GM12878 (cell line): ENCODE measurements around the gene HTRA3. TPM values are rescaled to one million over a fixed set of nuclear protein-coding genes. Genes with fewer than 3 reads are reported as not detected.

Experiments used
- ATAC-seq: fragments of 200-7000 bp; cut with Tn5 transposase; 3 replicates; pipeline ENCODE4 v1.9.1; 2020; ENCODE audit warnings: mild to moderate bottlenecking, moderate library complexity
- BruUV-seq: library from RNA; stranded (reverse); fragments of 400-500 nt; replicated peaks from 2 replicates; lab custom pipeline; 2021; lab: Mats Ljungman, UMichigan
- CTCF ChIA-PET: fragments of 300-600 bp; sonication (Branson Sonifier 250); formaldehyde crosslinking; extraction: SDS; loops from one replicate; lab custom pipeline; 2021; ENCODE audit warnings: inconsistent platforms; lab: Yijun Ruan, JAX
- POLR2A ChIA-PET: fragments of 350-600 bp; formaldehyde crosslinking; extraction: SDS; loops from one replicate; lab custom pipeline; 2021; ENCODE audit warnings: inconsistent platforms; lab: Charles Lee
- RAD21 ChIA-PET: fragments of 300-600 bp; sonication (Branson Sonifier 250); formaldehyde crosslinking; loops from one replicate; lab custom pipeline; 2023; ENCODE audit warnings: antibody characterized with exemption; ENCODE audit not compliant: unreplicated experiment; lab: Charles Lee
- SMC1A ChIA-PET: fragments of 300-600 bp; sonication (Branson Sonifier 250); formaldehyde crosslinking; loops from one replicate; lab custom pipeline; 2023; ENCODE audit not compliant: unreplicated experiment, uncharacterized antibody; lab: Charles Lee
- DNase-seq: peaks from one replicate; pipeline ENCODE4 v3.0.0-alpha.2; 2011; ENCODE audit warnings: low read depth, low spot score
- FAIRE-seq: peaks from 3 replicates; lab custom pipeline; 2011; peaks lifted over from hg19 to GRCh38; lab: Jason Lieb, UNC
- H2AFZ ChIP-seq: 2 replicates; pipeline ENCODE4 v1.6.0; 2011; ENCODE audit warnings: low read depth, low read length, control low read depth; ENCODE audit not compliant: control insufficient read depth
- H3K27ac ChIP-seq: 2 replicates; pipeline ENCODE4 v1.5.1; 2011; ENCODE audit warnings: control low read depth; ENCODE audit not compliant: control insufficient read depth, insufficient read depth
- H3K27me3 ChIP-seq, 2 experiments: replicated peaks in 1 of 2; 2 replicates each; pipeline versions ENCODE4 v1.6.0 to v1.6.1; 2011; ENCODE audit warnings: low read length in 1 of 2; ENCODE audit not compliant: control insufficient read depth in 2 of 2, insufficient read depth in 2 of 2
- H3K36me3 ChIP-seq, 2 experiments: 2 replicates each; pipeline ENCODE4 v1.5.1; 2011; ENCODE audit warnings: low read length in 1 of 2; ENCODE audit not compliant: control insufficient read depth in 2 of 2, insufficient read depth in 2 of 2
- H3K4me1 ChIP-seq: 2 replicates; pipeline ENCODE4 v1.6.1; 2011; ENCODE audit warnings: mild to moderate bottlenecking, low read length, moderate library complexity, mixed read lengths; ENCODE audit not compliant: control insufficient read depth, insufficient read depth
- H3K4me2 ChIP-seq: 2 replicates; pipeline ENCODE4 v1.6.0; 2011; ENCODE audit warnings: control low read depth; ENCODE audit not compliant: control insufficient read depth, insufficient read depth
- H3K4me3 ChIP-seq: fragments of 200-600 bp; sonication (generic); 2 replicates; pipeline ENCODE4 v1.5.1; 2016
- H3K79me2 ChIP-seq: 2 replicates; pipeline ENCODE4 v1.6.0; 2011; ENCODE audit warnings: low read length; ENCODE audit not compliant: control insufficient read depth, insufficient read depth
- H3K9ac ChIP-seq: 2 replicates; pipeline ENCODE4 v1.8.0; 2011; ENCODE audit warnings: low read length, control low read depth, mixed read lengths; ENCODE audit not compliant: control insufficient read depth, insufficient read depth
- H3K9me3 ChIP-seq: replicated peaks from 3 replicates; pipeline ENCODE4 v1.5.1; 2011; ENCODE audit warnings: mild to moderate bottlenecking, low read length; ENCODE audit not compliant: control insufficient read depth, insufficient read depth
- H4K20me1 ChIP-seq: 2 replicates; pipeline ENCODE4 v1.6.0; 2011; ENCODE audit not compliant: control insufficient read depth, insufficient read depth
- CHD2 ChIP-seq: IDR thresholded peaks from 2 replicates; pipeline ENCODE4 v1.6.1; 2011; ENCODE audit warnings: low read depth, low read length, improper control_type of control experiment, borderline replicate concordance
- PKNOX1 ChIP-seq: fragments of 450-650 bp; IDR thresholded peaks from 2 replicates; pipeline ENCODE4 v1.6.1; 2016; ENCODE audit warnings: mild to moderate bottlenecking
- POLR2AphosphoS2 ChIP-seq: IDR thresholded peaks from 2 replicates; pipeline ENCODE4 v1.6.1; 2011; ENCODE audit warnings: low read depth, mild to moderate bottlenecking, low read length, improper control_type of control experiment, moderate library complexity
- POLR2AphosphoS5 ChIP-seq: IDR thresholded peaks from 2 replicates; pipeline ENCODE4 v1.6.1; 2011; ENCODE audit warnings: mild to moderate bottlenecking, low read length, inconsistent platforms
- RBBP5 ChIP-seq: fragments of 200-600 bp; sonication (generic); conservative IDR thresholded peaks from 2 replicates; pipeline ENCODE4 v1.6.1; 2016
- ZNF687 ChIP-seq: fragments of 450-650 bp; IDR thresholded peaks from 2 replicates; pipeline ENCODE4 v1.6.1; 2017; ENCODE audit warnings: mild to moderate bottlenecking, moderate library complexity
- WGBS: methylation state at CpG from one replicate; pipeline ENCODE4 v1.1.6; 2016; ENCODE audit warnings: low lambda C conversion rate; ENCODE audit not compliant: insufficient replicate concordance, insufficient coverage; ENCODE audit errors: missing lambda C conversion rate; 5-methylcytosine and 5-hydroxymethylcytosine counted together
- in situ Hi-C: fragments of 300-500 bp; cut with MboI; formaldehyde crosslinking; loops from 9 replicates; pipeline ENCODE4 v1.14.3; 2018; ENCODE audit warnings: mixed read lengths
- intact Hi-C: fragments of 100-400 bp; cut with micrococcal nuclease; formaldehyde crosslinking; loops from one replicate; pipeline ENCODE4 v1.14.2; 2022; ENCODE audit not compliant: unreplicated experiment
- polyA plus RNA-seq, 11 experiments: library from polyadenylated mRNA; depleted of rRNA in 4 of 11; unstranded in 6 of 11; stranded (reverse) in 5 of 11; fragments of >200 nt; fragmentation: Nextera tagmentation in 4 of 11; fragmentation: Illumina TruSeq in 1 of 11; extraction: Ambion mirVana in 4 of 11; extraction: Trizol in 1 of 11; gene quantifications; 1 replicate in 1 of 11; 2 replicates in 10 of 11; pipeline versions ENCODE4 v1.2.1 to v1.2.3, GENCODE V29; 2011 to 2016; ENCODE audit warnings: inconsistent platforms in 2 of 11, missing spikeins in 2 of 11, low read depth in 1 of 11
- total RNA-seq, 4 experiments: library from RNA; depleted of rRNA in 3 of 4; stranded (reverse); fragments of >200 nt in 3 of 4; fragmentation: Illumina TruSeq in 1 of 4; extraction: Trizol in 1 of 4; gene quantifications; 2 replicates each; pipeline versions ENCODE4 v1.2.1 to v1.2.3, GENCODE V29; 2013 to 2021

Gene HTRA3
- total and polyA plus RNA-seq, 10 of the 15 experiments (the other 5 are each of a cell fraction or from before 2014, with no cell fraction given): 0.04 to 1.2 (median 0.08) TPM; not detected in 7

- in situ Hi-C loops: no loop called here
Observed at GRCh38 chr4:8289956-8290700, 20.6 kb downstream of the HTRA3 start.

More at GRCh38 chr4:8289956-8290700, 20.6 kb downstream of the HTRA3 start:
- ChIA-PET SMC1A (no interaction called here), POLR2A (no interaction called here), CTCF (interaction anchor here (1.3 kb wide), 1 partner anchor 50 kb away, joined by 3 read pairs; no protein-coding TSS in a partner anchor), RAD21 (no interaction called here)
- no peaks in the 10 kb centered on the region for H3K36me3 ChIP-seq
- H3K9ac ChIP-seq: no peak overlapping the region
- no peak overlapping the region for H3K4me3 ChIP-seq
- no peaks in the 10 kb centered on the region; a peak in 2 of 4 replicates for H3K27me3 ChIP-seq
- 33% methylated on average over 28 of the region's 29 CpGs for WGBS
- H3K4me1 ChIP-seq: no peaks in the 10 kb centered on the region
- no peak for TF ChIP-seq ZNF687
- TF ChIP-seq PKNOX1: no peak
- TF ChIP-seq CHD2: no peak
- TF ChIP-seq POLR2AphosphoS5: no peak
- no peak for TF ChIP-seq POLR2AphosphoS2
- TF ChIP-seq RBBP5: no peak
- H2AFZ ChIP-seq: no peak overlapping the region
- no peak overlapping the region for H3K4me2 ChIP-seq
- BruUV-seq: no TSS peak
- no peaks in the 10 kb centered on the region for H4K20me1 ChIP-seq
- no peaks in the 10 kb centered on the region for H3K79me2 ChIP-seq
- intact Hi-C loops: no loop called here
- FAIRE-seq (no peak), ATAC-seq (no peak), DNase-seq (no peak)
- H3K9me3 ChIP-seq: no peaks in the 10 kb centered on the region
- H3K27ac ChIP-seq: no peak overlapping the region
